Stimulated activated CD4-positive, alpha-beta T cell treated with anti-CD3 and anti-CD28 coated beads, Interleukin-1b, Interleukin-23, amount 100 ng/mL, for 48 hours (primary cell): ENCODE data around the gene OR51F2.
"Not testable (repeated sequence)": the region's sequence is repeated elsewhere in the genome, so short reads cannot be mapped to it uniquely, and the experiment has no call there.

Experiments
- DNase-seq: peaks from one replicate; pipeline ENCODE4 v3.0.0-alpha.2; 2020

OR51F2 gene

GRCh38 chr11:4821021-4821420, at the start of gene OR51F2:
Gene OR51F2, plus strand, starts transcription at chr11:4821321. Its CDS starts 101 bp downstream, at chr11:4821422.
- no peak for DNase-seq

GRCh38 chr11:4782454-4782853, 38.7 kb upstream of the OR51F2 start:
- no peak for DNase-seq

- DNase-seq: no peak
Measured at GRCh38 chr11:4797206-4797605, 23.9 kb upstream of the OR51F2 start.

DNA sequence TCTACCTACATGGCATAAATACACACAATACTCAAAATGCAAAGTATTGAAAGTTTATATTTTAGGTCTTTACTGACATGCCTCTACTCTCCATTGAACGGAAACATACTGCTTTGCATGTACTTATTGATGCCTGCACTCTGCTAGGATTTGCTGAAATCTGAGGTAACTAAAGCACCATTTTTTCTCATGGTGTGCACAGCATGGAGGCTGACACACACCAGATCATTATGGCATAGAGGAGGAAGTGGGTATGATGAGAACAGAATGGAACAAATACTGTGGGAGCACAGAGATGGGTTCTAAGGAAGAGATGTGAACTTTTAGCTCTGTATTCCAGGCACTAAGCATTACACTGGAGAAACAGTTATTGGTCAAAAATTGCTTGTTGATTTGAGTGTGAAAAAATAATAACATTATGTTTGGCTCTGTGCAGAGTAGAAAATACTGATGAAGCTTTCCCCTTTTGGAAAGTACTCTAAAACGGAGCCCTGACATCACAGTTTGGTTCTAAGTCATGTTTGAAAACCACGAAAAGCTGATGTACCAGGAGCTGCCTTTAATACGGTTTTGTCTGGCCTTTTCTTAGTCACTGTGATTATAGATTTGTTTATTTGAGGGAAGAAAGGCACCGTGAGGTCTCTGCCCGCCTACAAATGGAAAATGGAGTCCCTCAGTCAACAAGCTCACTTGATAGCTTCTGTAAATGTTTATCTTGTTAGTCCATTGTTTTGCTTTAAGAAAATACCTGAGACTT, 22.5 kb upstream of the OR51F2 start:
- DNase-seq: no peak

- DNase-seq: not testable (repeated sequence)
Measured at GRCh38 chr11:4801316-4801715, 19.8 kb upstream of the OR51F2 start.

- no peak for DNase-seq
Measured at GRCh38 chr11:4804280-4804679, 16.8 kb upstream of the OR51F2 start, which contains the start of gene OR52R1. Gene OR52R1, minus strand, starts transcription at chr11:4804380. Its CDS starts 0 bp downstream, at chr11:4804380.

DNA sequence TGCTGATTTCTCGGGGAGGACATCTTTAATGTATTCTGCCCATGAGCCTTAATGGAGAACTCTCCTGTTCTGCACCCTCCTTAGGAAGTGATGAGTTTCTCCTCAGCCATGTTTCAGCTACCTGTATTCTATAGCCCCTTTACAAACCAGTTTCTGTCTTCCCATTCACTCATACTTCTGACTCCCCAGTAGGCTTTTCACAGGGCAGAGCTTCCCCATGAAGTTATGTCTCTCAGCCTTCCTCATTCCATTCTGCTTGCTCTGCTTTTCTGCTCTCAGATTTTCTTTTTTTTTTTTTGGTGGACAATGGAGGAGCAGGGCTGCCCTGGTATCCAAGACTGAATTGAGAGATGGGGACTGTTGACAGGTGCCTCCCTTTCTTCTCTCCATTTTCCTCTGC, 12.6 kb upstream of the OR51F2 start:
- DNase-seq: no peak

GRCh38 chr11:4809246-4809645, 11.9 kb upstream of the OR51F2 start:
- DNase-seq: no peak

DNA sequence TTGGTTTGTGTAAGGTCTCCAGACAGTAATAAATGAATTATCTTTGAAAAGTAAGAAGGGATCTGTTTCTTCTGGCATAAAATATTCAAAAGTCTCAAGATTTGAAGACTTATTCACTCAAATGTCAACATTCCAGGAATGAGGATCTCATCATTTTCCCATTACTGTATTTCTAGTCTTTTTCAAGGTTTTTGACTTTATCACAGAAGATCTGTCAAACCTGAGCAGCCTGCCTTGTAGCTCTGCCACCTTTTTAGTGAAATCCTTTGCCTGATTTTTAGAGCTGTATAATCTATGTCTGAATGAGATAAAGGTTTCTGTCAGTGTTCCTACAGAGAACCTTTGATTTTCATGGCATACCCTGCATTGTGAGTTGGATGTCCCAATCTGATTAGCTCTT, 4.0 kb downstream of the OR51F2 start:
- DNase-seq: no peak

DNA sequence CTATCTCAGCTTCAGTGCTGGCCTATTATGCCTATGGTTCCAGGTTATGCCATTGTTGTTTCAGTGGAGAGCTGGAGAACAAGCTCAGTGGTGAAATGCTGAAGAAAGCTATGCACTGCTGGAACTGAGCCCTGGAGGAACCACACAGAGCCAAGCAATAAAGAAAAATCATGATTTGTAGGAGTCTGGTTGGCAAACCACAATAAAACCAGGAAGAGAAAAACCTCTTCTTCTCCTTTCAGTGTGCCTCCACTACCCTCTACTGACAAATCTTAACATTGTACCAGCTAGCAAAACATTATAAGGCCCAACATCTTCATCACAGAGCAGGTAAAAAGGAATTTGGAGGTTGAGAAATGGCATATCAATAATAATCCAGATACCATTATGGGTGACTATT, 5.3 kb downstream of the OR51F2 start:
- DNase-seq: no peak

GRCh38 chr11:4830346-4830745, 9.2 kb downstream of the OR51F2 start:
- DNase-seq: no peak

DNA sequence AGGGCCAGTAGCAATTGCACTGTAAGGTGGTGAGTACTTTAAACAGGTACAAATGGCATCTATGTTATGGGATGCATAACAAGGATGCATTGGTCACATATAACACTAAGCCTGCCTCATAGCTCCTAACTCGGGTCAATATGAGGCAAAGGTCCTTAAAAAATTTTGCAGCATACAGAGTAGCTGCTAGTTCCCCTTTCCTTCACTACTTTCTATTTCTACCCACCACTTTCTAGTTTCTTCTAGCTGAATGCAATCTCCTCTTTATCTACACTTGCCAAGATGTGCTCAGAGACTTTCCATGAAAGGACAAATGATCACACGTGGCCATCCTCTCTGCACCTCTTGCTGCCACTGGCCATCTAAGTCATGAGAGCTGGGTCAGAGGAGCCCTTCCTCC, 9.8 kb downstream of the OR51F2 start:
- no peak for DNase-seq

DNA sequence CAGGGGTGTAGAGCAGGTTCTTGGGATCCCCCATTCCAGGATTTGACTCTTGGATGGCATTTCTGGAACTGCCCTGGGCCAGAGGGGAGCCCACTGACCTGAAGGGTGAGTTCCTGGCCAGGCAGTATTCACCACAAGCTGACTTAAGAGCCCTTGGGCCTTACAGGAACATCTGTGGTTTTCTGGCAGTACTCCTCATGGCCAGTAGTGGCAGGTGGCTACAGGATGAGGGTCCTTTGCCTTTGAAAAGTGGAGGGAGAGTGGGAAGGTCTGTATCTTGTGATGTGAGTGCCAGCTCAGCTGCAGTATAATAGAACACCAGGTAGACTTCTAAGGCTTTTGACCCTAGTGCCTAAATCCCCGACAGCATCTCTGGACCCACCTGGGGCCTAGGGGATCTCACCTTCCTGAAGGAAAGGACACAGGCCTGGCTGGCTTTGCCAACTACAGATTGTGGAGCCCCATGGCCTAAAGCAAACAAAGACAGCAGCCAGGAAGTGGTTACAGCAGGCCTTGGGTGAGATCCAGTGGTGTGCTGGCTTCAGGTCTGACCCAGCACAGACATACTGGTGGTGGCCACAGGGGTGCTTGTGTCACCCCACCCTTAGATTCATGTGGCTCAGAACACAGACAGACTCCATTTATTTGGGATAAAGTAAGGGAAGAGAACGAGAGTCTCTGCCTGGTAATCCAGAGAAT, 18.9 kb downstream of the OR51F2 start:
- DNase-seq: no peak

DNA sequence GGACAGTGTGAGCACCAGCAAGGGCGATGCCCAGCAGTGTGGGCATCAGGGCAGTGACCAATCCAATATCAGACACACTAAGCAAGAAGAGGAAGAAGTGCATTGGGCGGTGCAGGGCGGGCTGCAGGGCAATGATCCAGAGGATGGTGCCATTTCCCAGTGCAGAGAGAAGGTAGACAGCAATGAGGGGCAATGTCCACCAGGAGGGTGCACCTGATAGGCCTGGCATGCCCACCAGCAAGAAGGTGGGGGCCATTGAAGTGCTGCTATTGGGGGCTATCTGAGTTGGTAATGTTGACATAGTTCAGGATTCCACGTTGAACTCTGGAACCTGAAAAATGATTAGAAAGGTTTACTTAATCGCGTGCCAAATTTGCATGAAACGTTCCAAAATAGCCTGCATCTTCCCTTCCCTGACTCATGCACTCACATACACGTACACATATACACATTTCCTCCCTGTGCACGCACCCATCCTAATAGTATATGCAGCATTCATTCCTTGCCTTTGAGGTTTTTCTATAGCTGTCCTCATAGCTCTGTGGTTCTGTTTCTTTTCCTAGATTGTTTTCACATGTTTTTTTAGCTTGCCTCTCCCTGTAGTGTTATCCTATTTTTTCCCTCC, 27.9 kb downstream of the OR51F2 start, which contains the start of gene OR51S1:
TSS of gene OR51S1 (minus strand) at position 301 of the 625 bp plus-strand sequence. CDS start at position 301, 0 bp downstream.
- no peak for DNase-seq

DNA sequence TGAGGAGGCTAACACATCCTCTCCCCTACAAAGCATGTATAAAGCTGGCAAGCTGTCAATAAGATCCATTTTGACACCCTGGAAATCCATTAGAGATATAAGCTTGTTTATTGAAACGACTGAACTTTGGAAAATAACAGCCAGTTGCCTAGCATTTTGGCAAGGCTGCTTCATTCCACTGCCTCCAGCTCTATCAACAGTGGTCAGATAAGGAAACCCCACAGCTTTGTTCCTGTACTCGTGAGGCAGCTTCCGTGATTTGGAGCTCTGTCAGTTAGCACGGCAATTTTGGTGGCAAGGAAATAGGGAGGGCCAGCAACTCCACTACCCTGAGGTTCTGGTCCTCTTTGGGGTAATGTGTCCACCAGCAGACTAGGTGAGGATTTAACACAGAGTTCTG, 29.9 kb downstream of the OR51F2 start:
- no peak for DNase-seq

GRCh38 chr11:4854286-4854685, 33.2 kb downstream of the OR51F2 start:
- not testable (repeated sequence) for DNase-seq

GRCh38 chr11:4862447-4863236, 41.5 kb downstream of the OR51F2 start:
- no peak for DNase-seq

GRCh38 chr11:4863876-4864275, 42.8 kb downstream of the OR51F2 start:
- DNase-seq: no peak

DNA sequence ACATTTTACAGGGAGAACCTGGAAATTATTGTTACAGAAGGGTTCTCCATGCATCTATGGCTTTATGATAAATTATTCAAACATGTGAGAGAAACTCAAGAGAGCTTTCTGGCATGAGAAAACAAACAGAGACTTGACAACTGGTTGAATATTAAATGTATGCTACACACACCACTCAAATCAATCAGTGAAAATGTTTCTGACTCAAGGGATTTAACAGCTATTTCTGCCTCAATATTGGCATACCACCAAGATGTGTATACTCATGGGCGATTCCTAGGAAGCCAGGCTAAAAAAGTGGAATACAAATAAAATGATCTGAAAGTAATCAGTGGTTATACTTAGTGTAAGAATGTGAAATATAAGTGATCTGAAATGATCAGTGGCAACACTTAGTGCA, 44.7 kb downstream of the OR51F2 start:
- DNase-seq: no peak
